ENCODE measurements around the gene TTBK1.

GRCh38 chr6:43269273-43270007 is 26.2 kb downstream of the TTBK1 start:
- TF ChIP-seq EP300 (conservative IDR thresholded peaks at IDR 0.05; ENCODE audit: poor library complexity, severe bottlenecking) (no peak), CTCF (IDR thresholded peaks at IDR 0.05; ENCODE audit: poor library complexity, severe bottlenecking) (no peak), EZH2 (IDR thresholded peaks at IDR 0.05; ENCODE audit: borderline replicate concordance, insufficient read depth, low read length, poor library complexity, severe bottlenecking) (no peak), POLR2AphosphoS5 (IDR thresholded peaks at IDR 0.05) (no peak), RAD21 (conservative IDR thresholded peaks at IDR 0.05) (no peak), TAF1 (IDR thresholded peaks at IDR 0.05; ENCODE audit: low read depth) (no peak), REST (IDR thresholded peaks at IDR 0.05; ENCODE audit: borderline replicate concordance) (no peak), MXI1 (conservative IDR thresholded peaks at IDR 0.05; ENCODE audit: poor library complexity, severe bottlenecking) (no peak), SMC3 (conservative IDR thresholded peaks at IDR 0.05; ENCODE audit: poor library complexity) (no peak)

Data from neural cell (in vitro differentiated cells).